HG03460 (cell line): ENCODE data around the gene SOX6.

Experiments used
- ATAC-seq: cut with Tn5 transposase; IDR thresholded peaks from one replicate; pipeline ENCODE4 v1.9.1; 2021; ENCODE audit not compliant: unreplicated experiment

SOX6 gene

GRCh38 chr11:16365581-16366228 lies 9.4 kb upstream of the SOX6 start:
- no peak for ATAC-seq

- ATAC-seq = no peak
Observed at GRCh38 chr11:16364254-16364653, 7.9 kb upstream of the SOX6 start.

- ATAC-seq = no peak
Observed at GRCh38 chr11:16363706-16364105, 7.4 kb upstream of the SOX6 start.

- ATAC-seq = no peak
Observed at GRCh38 chr11:16361108-16361865, 4.9 kb upstream of the SOX6 start.

- ATAC-seq = no peak
Observed at GRCh38 chr11:16359369-16359768, 3.0 kb upstream of the SOX6 start.

GRCh38 chr11:16358726-16359125 lies 2.4 kb upstream of the SOX6 start:
- no peak for ATAC-seq

GRCh38 chr11:16357775-16358174 lies 1.4 kb upstream of the SOX6 start:
- ATAC-seq = no peak

- ATAC-seq = no peak
Observed at GRCh38 chr11:16356761-16357393, 531 bp upstream of the SOX6 start.

GRCh38 chr11:16352707-16353106 lies 3.6 kb downstream of the SOX6 start:
- ATAC-seq = no peak

GRCh38 chr11:16350125-16350524 lies 6.2 kb downstream of the SOX6 start:
- ATAC-seq = no peak

GRCh38 chr11:16347928-16348685 lies 8.2 kb downstream of the SOX6 start:
- ATAC-seq = no peak

GRCh38 chr11:16346975-16347374 lies 9.4 kb downstream of the SOX6 start:
- no peak for ATAC-seq

- no peak for ATAC-seq
Observed at GRCh38 chr11:16341853-16342252, 14.5 kb downstream of the SOX6 start.

GRCh38 chr11:16338393-16338792 lies 18.0 kb downstream of the SOX6 start:
- ATAC-seq = no peak

- ATAC-seq = no peak
Observed at GRCh38 chr11:16337421-16338213, 18.7 kb downstream of the SOX6 start.

- ATAC-seq = no peak
Observed at GRCh38 chr11:16336721-16337120, 19.6 kb downstream of the SOX6 start.

GRCh38 chr11:16336204-16336603 lies 20.1 kb downstream of the SOX6 start:
- ATAC-seq = no peak

- no peak for ATAC-seq
Observed at GRCh38 chr11:16335236-16335962, 20.9 kb downstream of the SOX6 start.

GRCh38 chr11:16326679-16327297 lies 29.6 kb downstream of the SOX6 start:
- no peak for ATAC-seq

- no peak for ATAC-seq
Observed at GRCh38 chr11:16322190-16322589, 34.2 kb downstream of the SOX6 start.
